SK-N-SH (cell line): ENCODE results near the gene DYNLT2B. TPM values are rescaled to one million over a fixed set of nuclear protein-coding genes. Genes with fewer than 3 reads are reported as not detected.

Experiments used
- CTCF ChIA-PET: fragments of 300-600, 350-600 bp; formaldehyde crosslinking; extraction: SDS; loops from one replicate; lab custom pipeline; 2021; lab: Yijun Ruan, JAX
- POLR2A ChIA-PET: fragments of 350-600 bp; sonication (Branson Sonifier 250); formaldehyde crosslinking; extraction: SDS; loops from one replicate; lab custom pipeline; 2020; ENCODE audit warnings: antibody characterized with exemption, inconsistent platforms; lab: Yijun Ruan, JAX
- DNase-seq: peaks from one replicate; pipeline ENCODE4 v3.0.0; 2012
- H2AFZ ChIP-seq: fragments of 200-600 bp; sonication (generic); 2 replicates; pipeline ENCODE4 v1.8.1; 2016; ENCODE audit warnings: antibody characterized with exemption, mild to moderate bottlenecking, low read depth
- H3F3A ChIP-seq: fragments of 200-600 bp; sonication (generic); replicated peaks from 2 replicates; pipeline ENCODE3; 2016; ENCODE audit warnings: antibody characterized with exemption, mild to moderate bottlenecking; ENCODE audit not compliant: insufficient read depth
- H3K27ac ChIP-seq, 2 experiments: fragments of 200-500 bp in 1 of 2; fragments of 200-600 bp in 1 of 2; sonication (Bioruptor generic) in 1 of 2; sonication (generic), shearing (Covaris generic) in 1 of 2; 2 replicates each; pipeline versions ENCODE4 v1.5.1 to v1.6.1; 2014 to 2016; ENCODE audit warnings: low read depth in 2 of 2, inconsistent platforms in 1 of 2, low read length in 1 of 2, mild to moderate bottlenecking in 1 of 2, mixed read lengths in 1 of 2
- H3K27me3 ChIP-seq: fragments of 200-600 bp; sonication (generic), shearing (Covaris generic); 2 replicates; pipeline ENCODE4 v1.6.1; 2016; ENCODE audit warnings: mixed run types; ENCODE audit not compliant: insufficient read depth
- H3K36me3 ChIP-seq, 2 experiments: fragments of 200-500 bp in 1 of 2; fragments of 200-600 bp in 1 of 2; sonication (Bioruptor generic) in 1 of 2; sonication (generic) in 1 of 2; replicated peaks in 1 of 2; 2 replicates each; pipeline versions ENCODE3 to v1.5.1; 2014 to 2016; ENCODE audit warnings: low read length in 1 of 2, mild to moderate bottlenecking in 1 of 2; ENCODE audit not compliant: insufficient read depth in 2 of 2, control insufficient read depth in 1 of 2
- H3K4me1 ChIP-seq, 2 experiments: fragments of 200-500 bp in 1 of 2; fragments of 200-600 bp in 1 of 2; sonication (Bioruptor generic) in 1 of 2; sonication (generic), shearing (Covaris generic) in 1 of 2; 2 replicates each; pipeline versions ENCODE4 v1.5.1 to v1.6.1; 2014 to 2016; ENCODE audit warnings: low read depth in 1 of 2, low read length in 1 of 2, mixed run types in 1 of 2; ENCODE audit not compliant: insufficient read depth in 2 of 2, control insufficient read depth in 1 of 2
- H3K4me2 ChIP-seq: fragments of 200-600 bp; sonication (generic), shearing (Covaris generic); 2 replicates; pipeline ENCODE4 v1.6.1; 2017; ENCODE audit warnings: mixed run types
- H3K4me3 ChIP-seq, 2 experiments: fragments of 200-500 bp in 1 of 2; fragments of 200-600 bp in 1 of 2; sonication (Bioruptor generic) in 1 of 2; sonication (generic), shearing (Covaris generic) in 1 of 2; 2 replicates each; pipeline versions ENCODE4 v1.5.1 to v1.8.1; 2014 to 2016; ENCODE audit warnings: low read depth in 2 of 2, inconsistent platforms in 1 of 2, low read length in 1 of 2, mild to moderate bottlenecking in 1 of 2, mixed read lengths in 1 of 2, moderate library complexity in 1 of 2
- H3K79me2 ChIP-seq: fragments of 200-600 bp; sonication (generic); 2 replicates; pipeline ENCODE4 v1.8.1; 2017; ENCODE audit warnings: mild to moderate bottlenecking; ENCODE audit not compliant: insufficient read depth
- H3K9ac ChIP-seq: fragments of 200-600 bp; sonication (generic); 2 replicates; pipeline ENCODE4 v1.6.1; 2017; ENCODE audit warnings: mixed run types
- H3K9me2 ChIP-seq: fragments of 200-600 bp; sonication (generic); 2 replicates; pipeline ENCODE4 v1.6.1; 2017; ENCODE audit warnings: mixed run types
- H3K9me3 ChIP-seq: fragments of 200-600 bp; sonication (generic); 2 replicates; pipeline ENCODE4 v1.6.1; 2017; ENCODE audit warnings: mixed run types, mild to moderate bottlenecking, moderate library complexity
- H4K20me1 ChIP-seq: fragments of 200-600 bp; sonication (generic); 2 replicates; pipeline ENCODE4 v1.6.1; 2017; ENCODE audit warnings: mild to moderate bottlenecking, mixed run types; ENCODE audit not compliant: insufficient read depth
- CHD2 ChIP-seq: fragments of 150-350 bp; IDR thresholded peaks from 2 replicates; pipeline ENCODE4 v1.6.1; 2018; ENCODE audit warnings: low read length; ENCODE audit not compliant: partially characterized antibody
- EP300 ChIP-seq, 2 experiments: IDR thresholded peaks; 2 replicates each; pipeline versions ENCODE4 v1.4.0 to v1.6.1; 2012; ENCODE audit warnings: borderline replicate concordance in 1 of 2, low read depth in 1 of 2, low read length in 1 of 2
- EZH2phosphoT487 ChIP-seq: fragments of 200-600 bp; sonication (generic); IDR thresholded peaks from 2 replicates; pipeline ENCODE4 v1.6.1; 2017; ENCODE audit warnings: low read depth, mixed run types, mild to moderate bottlenecking, antibody characterized with exemption, moderate library complexity, borderline replicate concordance
- FOSL2 ChIP-seq: IDR thresholded peaks from 2 replicates; pipeline ENCODE4 v1.4.0; 2012; ENCODE audit warnings: low read depth, mild to moderate bottlenecking, moderate library complexity, borderline replicate concordance
- FOXM1 ChIP-seq: IDR thresholded peaks from 2 replicates; pipeline ENCODE4 v1.4.0; 2012; ENCODE audit warnings: low read depth, mild to moderate bottlenecking
- GABPA ChIP-seq: IDR thresholded peaks from 2 replicates; pipeline ENCODE4 v1.4.0; 2012; ENCODE audit warnings: low read depth, mild to moderate bottlenecking
- GATA2 ChIP-seq: sonication (generic); formaldehyde crosslinking; IDR thresholded peaks from 2 replicates; pipeline ENCODE4 v1.5.0; 2020; ENCODE audit warnings: mild to moderate bottlenecking, missing genetic modification reagents
- IRF3 ChIP-seq: fragments of 150-350 bp; IDR thresholded peaks from 2 replicates; pipeline ENCODE4 v1.6.1; 2016; ENCODE audit warnings: mild to moderate bottlenecking, low read depth, low read length
- JUND ChIP-seq: IDR thresholded peaks from 2 replicates; pipeline ENCODE4 v1.4.0; 2012
- MEF2A ChIP-seq: IDR thresholded peaks from 2 replicates; pipeline ENCODE4 v1.4.0; 2012; ENCODE audit warnings: low read depth, borderline replicate concordance
- NFIC ChIP-seq: IDR thresholded peaks from 2 replicates; pipeline ENCODE4 v1.4.0; 2012; ENCODE audit warnings: borderline replicate concordance
- PBX3 ChIP-seq: IDR thresholded peaks from 2 replicates; pipeline ENCODE4; 2012
- RAD21 ChIP-seq: IDR thresholded peaks from 2 replicates; pipeline ENCODE4 v1.6.1; 2012; ENCODE audit warnings: mild to moderate bottlenecking, low read length
- RCOR1 ChIP-seq: fragments of 150-350 bp; IDR thresholded peaks from 2 replicates; pipeline ENCODE4 v1.6.1; 2017; ENCODE audit warnings: antibody characterized with exemption, low read length
- REST ChIP-seq: IDR thresholded peaks from 2 replicates; pipeline ENCODE4 v1.6.1; 2012; ENCODE audit warnings: mild to moderate bottlenecking, low read depth, low read length, moderate library complexity
- RFX5 ChIP-seq: IDR thresholded peaks from 2 replicates; pipeline ENCODE4 v1.6.1; 2012; ENCODE audit warnings: mild to moderate bottlenecking, improper control_type of control experiment, low read length
- WGBS: methylation state at CpG from one replicate; pipeline ENCODE4 v1.1.6; 2017; ENCODE audit warnings: low lambda C conversion rate; 5-methylcytosine and 5-hydroxymethylcytosine counted together
- polyA plus RNA-seq, 3 experiments: library from polyadenylated mRNA; depleted of rRNA; stranded (reverse); fragments of >200 nt; gene quantifications; 2 replicates each; pipeline ENCODE4 v1.2.3, GENCODE V29; 2012
- TF ChIP-seq, protein P1 (sequence below): fragments of 150-350 bp; IDR thresholded peaks from 2 replicates; pipeline ENCODE4 v1.6.1; 2017; ENCODE audit warnings: antibody characterized with exemption, low read length, low read depth, borderline replicate concordance
- TF ChIP-seq, protein P2 (sequence below): IDR thresholded peaks from 2 replicates; pipeline ENCODE4 v1.4.0; 2012; ENCODE audit warnings: low read depth, borderline replicate concordance
- TF ChIP-seq, protein P3 (sequence below): IDR thresholded peaks from 2 replicates; pipeline ENCODE4 v1.4.0; 2012; ENCODE audit warnings: low read depth, borderline replicate concordance
- TF ChIP-seq, protein P4 (sequence below): fragments of 200-600 bp; sonication (generic); IDR thresholded peaks from 2 replicates; pipeline ENCODE4 v1.6.1; 2017; ENCODE audit warnings: antibody characterized with exemption, mild to moderate bottlenecking, moderate library complexity

Gene DYNLT2B
- polyA plus RNA-seq, 1 of the 3 experiments (the other 2 are of a cell fraction), result 31.7 TPM

- ChIA-PET POLR2A (no interaction called here), CTCF (no interaction called here)
- WGBS, result 75% methylated on average over 7 of the region's 7 CpGs
- no peak overlapping the region for H3K9ac ChIP-seq
- no peaks in the 10 kb centered on the region for H3K79me2 ChIP-seq
- no peaks in the 10 kb centered on the region for H3K9me3 ChIP-seq
- no peak overlapping the region for H2AFZ ChIP-seq
- H3K27ac ChIP-seq, result no peak overlapping the region; a peak in 1 of 4 replicates
- no peak for DNase-seq
- H3K4me3 ChIP-seq, result no peak overlapping the region
- H3K4me2 ChIP-seq, result no peak overlapping the region
- TF ChIP-seq GABPA (no peak), PBX3 (no peak), RCOR1 (no peak), MEF2A (no peak), RFX5 (no peak), EZH2phosphoT487 (no peak), CHD2 (no peak), EP300 (IDR thresholded peaks at IDR 0.05; ENCODE audit: borderline replicate concordance in 1 of 2, low read depth in 1 of 2, low read length in 1 of 2) (no peak), FOSL2 (no peak), NFIC (no peak), REST (no peak), JUND (no peak; the same call in 1 of the 2 replicates), FOXM1 (no peak), IRF3 (no peak), GATA2 (CRISPR knock-in tag) (no peak), RAD21 (no peak)
- TF ChIP-seq, protein P1, sequence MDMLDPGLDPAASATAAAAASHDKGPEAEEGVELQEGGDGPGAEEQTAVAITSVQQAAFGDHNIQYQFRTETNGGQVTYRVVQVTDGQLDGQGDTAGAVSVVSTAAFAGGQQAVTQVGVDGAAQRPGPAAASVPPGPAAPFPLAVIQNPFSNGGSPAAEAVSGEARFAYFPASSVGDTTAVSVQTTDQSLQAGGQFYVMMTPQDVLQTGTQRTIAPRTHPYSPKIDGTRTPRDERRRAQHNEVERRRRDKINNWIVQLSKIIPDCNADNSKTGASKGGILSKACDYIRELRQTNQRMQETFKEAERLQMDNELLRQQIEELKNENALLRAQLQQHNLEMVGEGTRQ, result no peak
- TF ChIP-seq, protein P2, sequence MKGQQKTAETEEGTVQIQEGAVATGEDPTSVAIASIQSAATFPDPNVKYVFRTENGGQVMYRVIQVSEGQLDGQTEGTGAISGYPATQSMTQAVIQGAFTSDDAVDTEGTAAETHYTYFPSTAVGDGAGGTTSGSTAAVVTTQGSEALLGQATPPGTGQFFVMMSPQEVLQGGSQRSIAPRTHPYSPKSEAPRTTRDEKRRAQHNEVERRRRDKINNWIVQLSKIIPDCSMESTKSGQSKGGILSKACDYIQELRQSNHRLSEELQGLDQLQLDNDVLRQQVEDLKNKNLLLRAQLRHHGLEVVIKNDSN, result no peak
- TF ChIP-seq, protein P3, sequence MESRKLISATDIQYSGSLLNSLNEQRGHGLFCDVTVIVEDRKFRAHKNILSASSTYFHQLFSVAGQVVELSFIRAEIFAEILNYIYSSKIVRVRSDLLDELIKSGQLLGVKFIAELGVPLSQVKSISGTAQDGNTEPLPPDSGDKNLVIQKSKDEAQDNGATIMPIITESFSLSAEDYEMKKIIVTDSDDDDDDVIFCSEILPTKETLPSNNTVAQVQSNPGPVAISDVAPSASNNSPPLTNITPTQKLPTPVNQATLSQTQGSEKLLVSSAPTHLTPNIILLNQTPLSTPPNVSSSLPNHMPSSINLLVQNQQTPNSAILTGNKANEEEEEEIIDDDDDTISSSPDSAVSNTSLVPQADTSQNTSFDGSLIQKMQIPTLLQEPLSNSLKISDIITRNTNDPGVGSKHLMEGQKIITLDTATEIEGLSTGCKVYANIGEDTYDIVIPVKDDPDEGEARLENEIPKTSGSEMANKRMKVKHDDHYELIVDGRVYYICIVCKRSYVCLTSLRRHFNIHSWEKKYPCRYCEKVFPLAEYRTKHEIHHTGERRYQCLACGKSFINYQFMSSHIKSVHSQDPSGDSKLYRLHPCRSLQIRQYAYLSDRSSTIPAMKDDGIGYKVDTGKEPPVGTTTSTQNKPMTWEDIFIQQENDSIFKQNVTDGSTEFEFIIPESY, result no peak
- TF ChIP-seq, protein P4, sequence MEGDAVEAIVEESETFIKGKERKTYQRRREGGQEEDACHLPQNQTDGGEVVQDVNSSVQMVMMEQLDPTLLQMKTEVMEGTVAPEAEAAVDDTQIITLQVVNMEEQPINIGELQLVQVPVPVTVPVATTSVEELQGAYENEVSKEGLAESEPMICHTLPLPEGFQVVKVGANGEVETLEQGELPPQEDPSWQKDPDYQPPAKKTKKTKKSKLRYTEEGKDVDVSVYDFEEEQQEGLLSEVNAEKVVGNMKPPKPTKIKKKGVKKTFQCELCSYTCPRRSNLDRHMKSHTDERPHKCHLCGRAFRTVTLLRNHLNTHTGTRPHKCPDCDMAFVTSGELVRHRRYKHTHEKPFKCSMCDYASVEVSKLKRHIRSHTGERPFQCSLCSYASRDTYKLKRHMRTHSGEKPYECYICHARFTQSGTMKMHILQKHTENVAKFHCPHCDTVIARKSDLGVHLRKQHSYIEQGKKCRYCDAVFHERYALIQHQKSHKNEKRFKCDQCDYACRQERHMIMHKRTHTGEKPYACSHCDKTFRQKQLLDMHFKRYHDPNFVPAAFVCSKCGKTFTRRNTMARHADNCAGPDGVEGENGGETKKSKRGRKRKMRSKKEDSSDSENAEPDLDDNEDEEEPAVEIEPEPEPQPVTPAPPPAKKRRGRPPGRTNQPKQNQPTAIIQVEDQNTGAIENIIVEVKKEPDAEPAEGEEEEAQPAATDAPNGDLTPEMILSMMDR, result no peak
- no peaks in the 10 kb centered on the region for H3F3A ChIP-seq
- H3K4me1 ChIP-seq, result no peaks in the 10 kb centered on the region
- no peaks in the 10 kb centered on the region for H3K27me3 ChIP-seq
- H4K20me1 ChIP-seq, result no peaks in the 10 kb centered on the region
- no peaks in the 10 kb centered on the region for H3K36me3 ChIP-seq
- no peaks in the 10 kb centered on the region for H3K9me2 ChIP-seq
Observed at GRCh38 chr3:196341137-196341536, 23.1 kb upstream of the DYNLT2B start.
